GM13977 (cell line): ENCODE measurements around the gene MDK.

Experiments used
- DNase-seq: peaks from one replicate; pipeline ENCODE4 v3.0.0; 2012; ENCODE audit warnings: low spot score
- CTCF ChIP-seq: IDR thresholded peaks from 2 replicates; pipeline ENCODE4 v1.5.1; 2012; ENCODE audit warnings: mild to moderate bottlenecking, control low read depth; ENCODE audit not compliant: insufficient read depth; ENCODE audit errors: extremely low read depth, missing control alignments
- in situ Hi-C: fragments of 300-500 bp; cut with MboI; formaldehyde crosslinking; loops from one replicate; pipeline ENCODE4 v1.12.0; 2022; ENCODE audit warnings: low sequenced_read_pairs, low pct_unique_long_range_greater_than_20kb, mixed read lengths, inconsistent platforms; ENCODE audit not compliant: unreplicated experiment

MDK gene

GRCh38 chr11:46414466-46414796 lies 33.0 kb downstream of the MDK start:
- no peak for TF ChIP-seq CTCF
- DNase-seq: no peak
- in situ Hi-C loops: no loop called here

- no peak for DNase-seq
- TF ChIP-seq CTCF: no peak
- in situ Hi-C loops: no loop called here
Measured at GRCh38 chr11:46414879-46415278, 33.4 kb downstream of the MDK start.

GRCh38 chr11:46417711-46418110 lies 36.2 kb downstream of the MDK start:
- no peak for TF ChIP-seq CTCF
- in situ Hi-C loops: no loop called here

GRCh38 chr11:46418751-46419150 lies 37.3 kb downstream of the MDK start:
- DNase-seq: no peak
- no peak for TF ChIP-seq CTCF
- in situ Hi-C loops: no loop called here

More at GRCh38 chr11:46417711-46418110, 36.2 kb downstream of the MDK start:
- no peak for DNase-seq

GRCh38 chr11:46420513-46420912 lies 39.0 kb downstream of the MDK start:
- TF ChIP-seq CTCF: no peak
- DNase-seq: no peak
- in situ Hi-C loops: no loop called here

GRCh38 chr11:46421257-46421880 lies 39.9 kb downstream of the MDK start:
- DNase-seq: no peak
- no peak for TF ChIP-seq CTCF
- in situ Hi-C loops: no loop called here

- no peak for TF ChIP-seq CTCF
- DNase-seq: no peak
- in situ Hi-C loops: no loop called here
Measured at GRCh38 chr11:46422588-46422987, 41.1 kb downstream of the MDK start.
